Measurements from ENCODE around the gene IFNA1. TPM values are rescaled to one million over a fixed set of nuclear protein-coding genes. Genes with fewer than 3 reads are reported as not detected.

Gene IFNA1
- total and polyA plus RNA-seq, 2 donors (not counting 1 experiment from before 2014, with no cell fraction given), result not detected

GRCh38 chr9:21398955-21399489 is 41.2 kb upstream of the IFNA1 start:
- no peak for DNase-seq (ENCODE audit: low read depth in 2 of 2)
- Histone ChIP-seq H3K9me3 (ENCODE audit: control insufficient read depth, insufficient read depth, low read depth, low read length) (no peaks in the 10 kb centered on the region), H3K4me1 (ENCODE audit: control insufficient read depth, extremely low read depth, insufficient read depth, low read length) (no peaks in the 10 kb centered on the region), H3K4me3 (replicated peaks in 1 of 4; ENCODE audit: control extremely low read depth in 1 of 4, insufficient read depth in 1 of 4, low read depth in 3 of 4, low read length in 4 of 4) (no peak overlapping the region), H3K36me3 (ENCODE audit: control insufficient read depth, insufficient read depth, low read length) (no peaks in the 10 kb centered on the region), H3K79me2 (ENCODE audit: control insufficient read depth, insufficient read depth, low read length) (no peaks in the 10 kb centered on the region), H3K27ac (ENCODE audit: insufficient read depth, low read length) (no peak overlapping the region), H3K27me3 (ENCODE audit: control insufficient read depth, insufficient read depth, low read length) (peaks cover 46% of the 10 kb centered on the region), H2AFZ (ENCODE audit: low read length) (no peak overlapping the region), H3K9ac (ENCODE audit: insufficient read depth, low read length) (no peak overlapping the region), H3K4me2 (ENCODE audit: extremely low read depth, insufficient read depth, low read length) (no peak overlapping the region), H4K20me1 (ENCODE audit: control insufficient read depth, extremely low read depth, insufficient read depth, low read length) (no peaks in the 10 kb centered on the region)
- TF ChIP-seq, protein P1, sequence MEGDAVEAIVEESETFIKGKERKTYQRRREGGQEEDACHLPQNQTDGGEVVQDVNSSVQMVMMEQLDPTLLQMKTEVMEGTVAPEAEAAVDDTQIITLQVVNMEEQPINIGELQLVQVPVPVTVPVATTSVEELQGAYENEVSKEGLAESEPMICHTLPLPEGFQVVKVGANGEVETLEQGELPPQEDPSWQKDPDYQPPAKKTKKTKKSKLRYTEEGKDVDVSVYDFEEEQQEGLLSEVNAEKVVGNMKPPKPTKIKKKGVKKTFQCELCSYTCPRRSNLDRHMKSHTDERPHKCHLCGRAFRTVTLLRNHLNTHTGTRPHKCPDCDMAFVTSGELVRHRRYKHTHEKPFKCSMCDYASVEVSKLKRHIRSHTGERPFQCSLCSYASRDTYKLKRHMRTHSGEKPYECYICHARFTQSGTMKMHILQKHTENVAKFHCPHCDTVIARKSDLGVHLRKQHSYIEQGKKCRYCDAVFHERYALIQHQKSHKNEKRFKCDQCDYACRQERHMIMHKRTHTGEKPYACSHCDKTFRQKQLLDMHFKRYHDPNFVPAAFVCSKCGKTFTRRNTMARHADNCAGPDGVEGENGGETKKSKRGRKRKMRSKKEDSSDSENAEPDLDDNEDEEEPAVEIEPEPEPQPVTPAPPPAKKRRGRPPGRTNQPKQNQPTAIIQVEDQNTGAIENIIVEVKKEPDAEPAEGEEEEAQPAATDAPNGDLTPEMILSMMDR (conservative IDR thresholded peaks at IDR 0.05 in 1 of 2, IDR thresholded peaks at IDR 0.05 in 1 of 2; ENCODE audit: low read depth in 1 of 2, low read length in 2 of 2), result no peak
- no peak for TF ChIP-seq EZH2 (IDR thresholded peaks at IDR 0.05; ENCODE audit: low read length, missing control alignments)

DNA sequence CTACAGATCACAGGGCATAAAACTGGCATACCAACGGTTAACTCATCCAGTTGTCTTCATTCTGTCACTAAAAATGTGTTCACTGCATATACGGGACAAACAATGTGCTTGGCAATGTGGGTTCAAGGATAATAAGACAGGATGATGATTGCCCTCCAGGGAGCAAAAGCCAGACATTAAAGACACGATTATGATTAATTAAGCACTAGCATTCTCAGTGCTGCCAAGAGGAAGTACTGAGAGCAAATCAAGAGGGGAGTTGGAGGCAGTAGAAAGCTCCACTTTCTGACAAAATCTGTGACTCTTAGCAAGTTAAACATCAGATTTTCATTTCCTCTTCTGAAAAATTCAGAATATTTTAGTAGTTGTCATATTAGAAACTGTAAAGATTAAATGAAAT is 40.3 kb upstream of the IFNA1 start:
- no peaks in the 10 kb centered on the region for H3K4me1 ChIP-seq (ENCODE audit: control insufficient read depth, extremely low read depth, insufficient read depth, low read length)
- no peak overlapping the region for H3K4me3 ChIP-seq (replicated peaks in 1 of 4; ENCODE audit: control extremely low read depth in 1 of 4, insufficient read depth in 1 of 4, low read depth in 3 of 4, low read length in 4 of 4)
- DNase-seq (ENCODE audit: low read depth in 2 of 2), result no peak
- no peak overlapping the region for H3K27ac ChIP-seq (ENCODE audit: insufficient read depth, low read length)
- H3K27me3 ChIP-seq (ENCODE audit: control insufficient read depth, insufficient read depth, low read length), result peaks cover 45% of the 10 kb centered on the region
- no peak for TF ChIP-seq EZH2 (IDR thresholded peaks at IDR 0.05; ENCODE audit: low read length, missing control alignments)
- TF ChIP-seq, protein P1 (conservative IDR thresholded peaks at IDR 0.05 in 1 of 2, IDR thresholded peaks at IDR 0.05 in 1 of 2; ENCODE audit: low read depth in 1 of 2, low read length in 2 of 2), result no peak
- no peak overlapping the region for H2AFZ ChIP-seq (ENCODE audit: low read length)
- no peaks in the 10 kb centered on the region for H3K36me3 ChIP-seq (ENCODE audit: control insufficient read depth, insufficient read depth, low read length)
- H3K79me2 ChIP-seq (ENCODE audit: control insufficient read depth, insufficient read depth, low read length), result no peaks in the 10 kb centered on the region
- H3K9me3 ChIP-seq (ENCODE audit: control insufficient read depth, insufficient read depth, low read depth, low read length), result no peaks in the 10 kb centered on the region
- H3K4me2 ChIP-seq (ENCODE audit: extremely low read depth, insufficient read depth, low read length), result no peak overlapping the region
- no peak overlapping the region for H3K9ac ChIP-seq (ENCODE audit: insufficient read depth, low read length)
- no peaks in the 10 kb centered on the region for H4K20me1 ChIP-seq (ENCODE audit: control insufficient read depth, extremely low read depth, insufficient read depth, low read length)

DNA sequence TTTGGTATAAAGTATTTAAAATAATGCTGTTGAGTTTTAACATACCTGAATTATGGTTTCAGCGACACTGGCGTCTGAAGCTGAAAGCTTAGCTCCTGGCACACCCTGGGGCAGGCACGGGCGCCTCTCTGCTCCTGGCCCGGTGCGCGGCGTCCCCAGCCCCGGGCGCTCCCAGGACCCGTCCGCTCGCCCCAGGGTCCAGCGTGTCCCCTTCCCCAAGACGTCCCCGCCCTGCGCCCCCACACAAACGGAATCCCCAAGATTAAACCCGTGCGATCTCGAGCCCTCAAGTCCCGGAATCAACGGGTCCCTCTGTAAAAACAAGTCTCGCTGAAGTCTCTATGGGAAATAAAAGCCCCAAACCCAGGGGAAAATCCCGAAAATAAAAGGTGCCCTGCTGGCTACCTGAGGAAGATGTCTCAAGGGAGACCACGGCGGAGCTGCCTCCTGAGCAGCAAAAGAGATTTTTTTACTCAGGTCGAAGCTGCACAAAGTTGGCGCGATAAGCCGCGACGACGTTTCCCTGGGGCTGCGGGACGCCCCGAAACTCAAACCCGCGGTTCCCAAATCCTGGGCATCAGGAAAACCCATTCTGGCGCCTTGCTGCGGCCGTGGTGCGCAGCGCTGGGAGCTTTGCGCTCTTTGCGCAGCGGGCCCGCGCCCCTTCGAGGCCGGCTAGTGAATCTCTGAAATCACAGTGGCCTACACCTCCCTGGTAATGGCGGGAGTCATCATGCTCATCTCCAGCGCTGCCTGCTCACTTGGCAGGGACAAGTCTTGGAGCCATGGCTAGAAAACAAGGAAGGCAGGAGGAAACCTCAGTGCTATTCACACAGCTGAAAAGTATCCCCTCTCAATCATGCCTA is 37.6 kb upstream of the IFNA1 start:
- no peaks in the 10 kb centered on the region for H3K9me3 ChIP-seq (ENCODE audit: control insufficient read depth, insufficient read depth, low read depth, low read length)

More for the DNA sequence above, 37.6 kb upstream of the IFNA1 start:
- Histone ChIP-seq H3K27ac (ENCODE audit: insufficient read depth, low read length) (no peak overlapping the region), H2AFZ (ENCODE audit: low read length) (peak overlapping the region; percentile 19), H3K36me3 (ENCODE audit: control insufficient read depth, insufficient read depth, low read length) (no peaks in the 10 kb centered on the region), H3K4me1 (ENCODE audit: control insufficient read depth, extremely low read depth, insufficient read depth, low read length) (no peaks in the 10 kb centered on the region), H3K9ac (ENCODE audit: insufficient read depth, low read length) (no peak overlapping the region), H4K20me1 (ENCODE audit: control insufficient read depth, extremely low read depth, insufficient read depth, low read length) (no peaks in the 10 kb centered on the region), H3K4me3 (replicated peaks in 1 of 4; ENCODE audit: control extremely low read depth in 1 of 4, insufficient read depth in 1 of 4, low read depth in 3 of 4, low read length in 4 of 4) (peak overlapping the region; percentile 9 to 30 (median 16)), H3K4me2 (ENCODE audit: extremely low read depth, insufficient read depth, low read length) (peak overlapping the region; percentile 66), H3K27me3 (ENCODE audit: control insufficient read depth, insufficient read depth, low read length) (peaks cover 36% of the 10 kb centered on the region), H3K79me2 (ENCODE audit: control insufficient read depth, insufficient read depth, low read length) (no peaks in the 10 kb centered on the region)
- TF ChIP-seq, protein P1 (conservative IDR thresholded peaks at IDR 0.05 in 1 of 2, IDR thresholded peaks at IDR 0.05 in 1 of 2; ENCODE audit: low read depth in 1 of 2, low read length in 2 of 2), result no peak
- TF ChIP-seq EZH2 (IDR thresholded peaks at IDR 0.05; ENCODE audit: low read length, missing control alignments), result peak; percentile 67
- DNase-seq (ENCODE audit: low read depth in 2 of 2), result no peak

Measured in fibroblast of lung (primary cell).